ENCODE data around the gene WDR4.
"Not testable (repeated sequence)": the region's sequence is repeated elsewhere in the genome, so short reads cannot be mapped to it uniquely, and the experiment has no call there.

Gene WDR4, protein sequence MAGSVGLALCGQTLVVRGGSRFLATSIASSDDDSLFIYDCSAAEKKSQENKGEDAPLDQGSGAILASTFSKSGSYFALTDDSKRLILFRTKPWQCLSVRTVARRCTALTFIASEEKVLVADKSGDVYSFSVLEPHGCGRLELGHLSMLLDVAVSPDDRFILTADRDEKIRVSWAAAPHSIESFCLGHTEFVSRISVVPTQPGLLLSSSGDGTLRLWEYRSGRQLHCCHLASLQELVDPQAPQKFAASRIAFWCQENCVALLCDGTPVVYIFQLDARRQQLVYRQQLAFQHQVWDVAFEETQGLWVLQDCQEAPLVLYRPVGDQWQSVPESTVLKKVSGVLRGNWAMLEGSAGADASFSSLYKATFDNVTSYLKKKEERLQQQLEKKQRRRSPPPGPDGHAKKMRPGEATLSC

DNA sequence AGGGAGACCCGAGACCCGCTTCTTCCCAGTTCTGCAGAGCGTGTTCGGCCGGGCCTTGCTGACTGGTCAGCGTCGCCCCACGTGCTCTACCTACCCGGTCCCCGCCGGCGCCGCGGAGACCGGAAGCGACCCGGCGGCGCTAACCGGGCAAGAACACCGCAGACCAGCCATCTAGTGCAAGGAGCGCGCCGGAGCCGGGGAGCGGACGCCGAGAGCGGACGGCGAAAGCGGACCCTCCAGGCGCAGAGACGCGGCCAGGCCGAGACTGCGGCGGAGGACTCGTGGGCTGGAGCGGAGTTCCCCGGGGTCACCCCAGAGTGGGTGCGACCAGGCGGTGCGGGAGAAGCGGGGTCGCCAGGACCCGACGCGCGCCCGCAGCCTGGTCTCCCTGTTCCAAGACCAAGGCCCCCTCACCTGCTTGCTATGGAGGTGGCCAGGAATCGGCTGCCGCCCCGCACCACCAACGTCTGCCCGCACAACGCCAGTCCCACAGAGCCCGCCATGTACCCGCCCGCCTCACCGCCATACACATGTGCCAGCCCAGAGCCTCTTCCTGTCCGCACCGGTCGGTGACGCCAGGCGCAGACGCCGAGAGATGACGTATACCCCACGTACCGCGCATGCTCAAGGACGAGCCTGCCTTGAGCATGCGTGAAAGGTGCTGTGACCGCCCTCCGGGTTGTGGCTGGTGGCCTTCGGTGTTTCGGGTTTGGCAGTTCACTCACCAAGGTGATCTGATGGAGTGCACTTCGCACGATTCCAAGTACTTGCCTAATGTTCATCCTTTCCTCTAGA is at the start of gene WDR4:
WDR4 (minus strand) TSS at position 547 of the 795 bp plus-strand sequence; CDS start at position 503, 44 bp downstream.
- peak within 1 kb of the TSS; percentile 61 for H3K4me3 ChIP-seq (ENCODE audit: control insufficient read depth, low read depth, low read length)
- TF ChIP-seq, protein P1, sequence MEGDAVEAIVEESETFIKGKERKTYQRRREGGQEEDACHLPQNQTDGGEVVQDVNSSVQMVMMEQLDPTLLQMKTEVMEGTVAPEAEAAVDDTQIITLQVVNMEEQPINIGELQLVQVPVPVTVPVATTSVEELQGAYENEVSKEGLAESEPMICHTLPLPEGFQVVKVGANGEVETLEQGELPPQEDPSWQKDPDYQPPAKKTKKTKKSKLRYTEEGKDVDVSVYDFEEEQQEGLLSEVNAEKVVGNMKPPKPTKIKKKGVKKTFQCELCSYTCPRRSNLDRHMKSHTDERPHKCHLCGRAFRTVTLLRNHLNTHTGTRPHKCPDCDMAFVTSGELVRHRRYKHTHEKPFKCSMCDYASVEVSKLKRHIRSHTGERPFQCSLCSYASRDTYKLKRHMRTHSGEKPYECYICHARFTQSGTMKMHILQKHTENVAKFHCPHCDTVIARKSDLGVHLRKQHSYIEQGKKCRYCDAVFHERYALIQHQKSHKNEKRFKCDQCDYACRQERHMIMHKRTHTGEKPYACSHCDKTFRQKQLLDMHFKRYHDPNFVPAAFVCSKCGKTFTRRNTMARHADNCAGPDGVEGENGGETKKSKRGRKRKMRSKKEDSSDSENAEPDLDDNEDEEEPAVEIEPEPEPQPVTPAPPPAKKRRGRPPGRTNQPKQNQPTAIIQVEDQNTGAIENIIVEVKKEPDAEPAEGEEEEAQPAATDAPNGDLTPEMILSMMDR (IDR thresholded peaks at IDR 0.05; ENCODE audit: control insufficient read depth, insufficient read depth, low read depth, low read length, missing control alignments) = no peak
- peak; percentile 79 for DNase-seq (ENCODE audit: low read depth)

DNA sequence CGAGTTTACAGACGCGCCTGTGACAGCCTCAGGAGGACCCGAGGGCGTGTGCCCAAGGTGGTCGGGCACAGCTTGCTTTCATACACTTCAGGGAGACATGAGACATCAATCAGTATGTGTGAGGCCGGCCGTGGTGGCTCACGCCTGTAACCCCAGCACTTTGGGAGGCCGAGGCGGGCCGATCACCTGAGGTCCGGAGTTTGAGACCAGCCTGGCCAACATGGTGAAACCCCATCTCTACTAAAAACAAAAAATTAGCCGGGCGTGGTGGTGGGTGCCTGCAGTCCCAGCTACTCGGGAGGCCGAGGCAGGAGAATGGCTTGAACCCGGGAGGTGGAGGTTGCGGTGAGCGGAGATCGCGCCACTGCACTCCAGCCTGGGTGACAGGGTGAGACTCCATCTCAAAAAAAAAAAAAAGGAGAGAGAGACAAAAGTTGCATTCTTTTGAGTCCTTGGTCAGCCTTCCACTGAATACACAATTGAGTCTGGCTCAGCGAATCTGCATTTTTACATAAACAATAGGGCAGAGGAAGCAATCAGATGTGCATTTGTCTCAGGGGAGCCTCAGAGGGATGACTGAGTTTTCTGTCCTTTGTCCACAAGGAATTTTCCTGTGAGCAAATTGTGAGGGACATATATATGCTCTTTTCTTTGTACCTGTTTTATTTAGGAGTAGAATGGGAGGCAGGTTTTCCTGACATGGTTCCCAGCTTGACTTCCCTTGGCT is 48.3 kb upstream of the WDR4 start:
- DNase-seq (ENCODE audit: low read depth); H3K4me3 ChIP-seq (ENCODE audit: control insufficient read depth, low read depth, low read length): not testable (repeated sequence)

DNA sequence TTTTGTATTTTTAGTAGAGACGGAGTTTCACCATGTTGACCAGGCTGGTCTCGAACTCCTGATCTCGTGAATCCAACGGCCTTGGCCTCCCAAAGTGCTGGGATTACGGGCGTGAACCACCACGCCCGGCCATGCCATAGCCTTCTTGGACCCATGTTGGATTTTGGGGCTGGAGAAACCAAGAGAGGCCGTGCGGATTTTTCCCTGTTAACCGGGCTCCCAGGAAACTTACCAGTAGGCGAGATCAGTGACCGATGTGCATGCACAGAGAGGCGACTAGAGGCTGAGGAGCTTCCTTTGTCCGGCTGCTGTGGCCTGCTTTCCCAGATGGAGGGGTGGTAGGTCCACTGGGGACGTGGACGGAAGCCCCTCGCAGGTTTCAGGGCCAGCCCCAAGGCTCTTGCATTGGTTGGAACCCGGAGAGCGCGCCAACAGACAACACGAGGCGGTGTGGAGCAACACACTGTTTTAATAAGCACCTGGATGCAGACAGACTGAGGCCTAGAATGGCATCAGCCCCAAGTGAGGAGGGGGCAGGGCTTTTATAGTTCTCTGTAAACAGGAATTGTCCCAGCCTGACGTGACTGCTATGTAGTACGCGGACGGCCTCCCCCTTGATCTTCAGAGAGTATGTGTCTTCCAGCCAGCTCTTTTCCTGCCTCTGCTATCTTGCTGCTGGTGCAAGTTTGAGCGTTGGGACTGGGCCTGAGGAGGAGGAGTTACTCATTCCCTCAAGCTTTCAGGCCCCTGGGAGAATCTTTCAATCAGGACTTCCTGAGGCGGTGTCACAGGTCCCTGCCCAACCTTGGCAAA is 46.0 kb upstream of the WDR4 start, which contains the start of gene ERVH48-1:
ERVH48-1 (minus strand) TSS at position 517 of the 813 bp plus-strand sequence. CDS start 6,624 bp downstream, outside the sequence.
- TF ChIP-seq, protein P1 (IDR thresholded peaks at IDR 0.05; ENCODE audit: control insufficient read depth, insufficient read depth, low read depth, low read length, missing control alignments) = no peak
- H3K4me3 ChIP-seq (ENCODE audit: control insufficient read depth, low read depth, low read length) = no peak within 1 kb of the TSS
- no peak for DNase-seq (ENCODE audit: low read depth)

DNA sequence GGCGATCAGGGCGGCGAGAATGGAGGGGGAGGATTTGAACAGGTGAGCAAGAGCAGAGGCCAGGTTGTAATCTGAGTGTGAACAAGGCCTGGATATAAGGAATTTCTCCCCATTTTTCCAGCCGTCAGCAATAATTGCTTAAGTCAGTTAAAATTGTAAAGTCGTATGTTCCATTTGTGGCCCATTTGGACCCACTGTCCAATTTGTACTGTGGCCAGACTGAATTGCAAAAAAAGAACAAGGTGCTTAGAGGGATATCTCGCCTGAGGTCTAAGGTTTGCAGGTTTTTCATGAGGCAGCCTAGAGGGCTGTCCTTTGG is 45.1 kb upstream of the WDR4 start:
- no peak for DNase-seq (ENCODE audit: low read depth)
- TF ChIP-seq, protein P1 (IDR thresholded peaks at IDR 0.05; ENCODE audit: control insufficient read depth, insufficient read depth, low read depth, low read length, missing control alignments) = no peak
- no peak overlapping the region for H3K4me3 ChIP-seq (ENCODE audit: control insufficient read depth, low read depth, low read length)

DNA sequence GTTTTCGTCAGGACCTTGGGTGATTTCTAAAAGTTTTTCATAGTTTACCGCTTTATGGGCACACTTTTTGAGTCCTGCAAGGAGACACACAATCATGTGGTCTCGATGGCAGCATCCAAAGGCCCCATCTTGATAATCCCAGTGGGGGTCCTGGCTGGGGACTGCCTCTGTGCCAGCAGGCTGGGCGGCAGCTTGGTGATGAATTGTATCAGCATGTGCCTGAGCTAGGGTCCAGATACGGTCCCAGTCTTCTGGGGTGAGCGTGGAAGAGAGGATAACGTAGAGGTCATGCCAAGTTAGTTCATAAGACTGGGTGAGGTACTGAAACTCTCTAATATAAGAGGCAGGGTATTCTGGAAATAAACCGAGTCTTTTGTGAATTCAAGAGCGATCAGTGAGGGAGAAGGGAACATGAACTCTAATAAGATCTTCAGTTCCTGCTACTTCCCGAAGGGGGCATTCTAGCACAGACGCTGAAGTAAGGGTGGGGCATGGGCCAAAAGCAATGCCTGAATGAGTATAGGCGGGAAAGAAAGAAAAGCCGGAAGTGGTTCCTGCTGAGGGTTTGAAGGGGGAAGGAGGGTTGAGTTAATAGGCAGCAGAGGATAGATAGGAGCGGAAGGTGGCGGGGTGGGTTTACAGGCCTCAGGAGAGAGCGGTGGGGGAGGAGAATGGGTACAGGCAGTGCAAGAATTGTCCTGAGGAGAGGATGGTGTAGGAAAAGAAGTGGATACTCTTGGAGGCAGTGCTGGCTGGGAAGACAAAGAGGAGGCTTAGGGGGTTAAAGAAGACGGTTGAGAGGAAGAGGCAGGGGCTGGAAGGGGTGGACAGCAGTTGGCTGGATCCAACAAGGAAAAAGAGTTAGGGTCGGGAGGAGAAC is 44.5 kb upstream of the WDR4 start:
- peak overlapping the region; percentile 16 for H3K4me3 ChIP-seq (ENCODE audit: control insufficient read depth, low read depth, low read length)
- peak; percentile 52 for DNase-seq (ENCODE audit: low read depth)
- TF ChIP-seq, protein P1 (IDR thresholded peaks at IDR 0.05; ENCODE audit: control insufficient read depth, insufficient read depth, low read depth, low read length, missing control alignments) = peak; percentile 87

DNA sequence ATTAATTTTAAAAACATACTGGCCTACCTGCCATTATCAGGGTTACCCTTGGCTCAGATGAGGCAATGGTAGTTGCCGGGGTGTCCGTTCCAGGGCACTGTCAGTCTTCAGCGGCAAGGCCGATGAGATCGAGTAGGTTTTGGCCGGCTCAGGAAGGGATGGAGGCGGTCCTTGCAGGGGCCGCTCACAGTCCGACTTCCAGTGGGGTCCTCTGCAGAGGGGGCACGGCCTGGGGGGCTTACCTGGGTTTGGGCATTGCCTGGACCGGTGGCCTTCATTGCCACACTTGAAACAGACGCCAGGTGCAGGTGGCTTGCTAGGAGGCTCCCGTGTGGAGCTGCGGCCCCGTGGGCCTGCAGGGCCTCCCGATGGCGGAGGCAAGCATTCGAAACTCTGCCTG is 43.6 kb upstream of the WDR4 start:
- TF ChIP-seq, protein P1 (IDR thresholded peaks at IDR 0.05; ENCODE audit: control insufficient read depth, insufficient read depth, low read depth, low read length, missing control alignments) = no peak
- no peak for DNase-seq (ENCODE audit: low read depth)
- no peak overlapping the region for H3K4me3 ChIP-seq (ENCODE audit: control insufficient read depth, low read depth, low read length)
